HG03108 (cell line): ENCODE data around the gene IRS1.

Experiments
- ATAC-seq: cut with Tn5 transposase; IDR thresholded peaks from one replicate; pipeline ENCODE4 v1.9.1; 2021; ENCODE audit warnings: moderate library complexity; ENCODE audit not compliant: unreplicated experiment

The IRS1 gene

DNA sequence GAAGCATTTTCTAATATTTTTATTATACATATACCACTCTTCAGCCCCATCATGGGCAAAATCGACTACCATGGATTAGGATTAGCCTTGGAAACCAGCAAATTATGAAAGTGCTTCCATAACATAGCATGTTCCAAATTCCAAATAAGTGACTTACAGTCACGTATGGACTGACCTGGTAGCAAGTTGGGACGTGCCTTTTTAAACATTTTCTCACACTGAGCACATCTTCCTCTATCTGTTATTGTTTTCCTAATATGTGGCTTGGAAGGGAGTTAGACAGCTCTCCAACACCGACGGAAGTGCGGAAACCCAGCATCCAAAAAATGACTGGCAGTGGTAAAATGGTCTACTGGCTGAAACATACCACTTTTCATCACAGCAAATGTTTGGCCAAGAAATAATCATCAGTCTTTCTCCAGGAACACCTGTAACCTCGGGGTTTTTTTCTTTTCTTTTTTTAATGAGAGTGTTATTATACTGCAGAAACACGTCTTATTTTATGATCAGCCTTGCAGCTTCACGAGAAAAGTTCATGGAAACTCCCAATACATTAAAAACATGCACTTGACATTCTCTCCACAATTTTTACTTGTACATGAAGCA, 107.0 kb downstream of the IRS1 start:
- no peak for ATAC-seq

DNA sequence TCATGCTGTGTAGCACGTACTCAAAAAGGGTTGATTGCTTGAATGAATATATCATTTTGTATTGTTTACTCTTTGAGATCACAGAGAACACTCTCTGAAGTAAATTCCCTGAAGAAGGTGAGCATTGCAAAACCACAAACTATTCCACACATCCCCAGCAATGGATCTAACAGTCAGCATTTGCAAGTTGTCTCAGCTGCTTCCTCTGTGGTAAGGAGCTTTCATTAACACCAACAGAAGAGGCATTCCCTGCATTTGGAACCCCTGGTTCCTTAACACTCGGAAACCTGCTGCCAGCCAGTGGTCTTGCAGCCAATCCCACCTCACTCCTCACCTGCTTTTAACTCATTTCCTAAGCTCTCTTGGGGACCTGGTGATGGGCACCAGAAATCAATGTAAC, 108.4 kb downstream of the IRS1 start:
- no peak for ATAC-seq

DNA sequence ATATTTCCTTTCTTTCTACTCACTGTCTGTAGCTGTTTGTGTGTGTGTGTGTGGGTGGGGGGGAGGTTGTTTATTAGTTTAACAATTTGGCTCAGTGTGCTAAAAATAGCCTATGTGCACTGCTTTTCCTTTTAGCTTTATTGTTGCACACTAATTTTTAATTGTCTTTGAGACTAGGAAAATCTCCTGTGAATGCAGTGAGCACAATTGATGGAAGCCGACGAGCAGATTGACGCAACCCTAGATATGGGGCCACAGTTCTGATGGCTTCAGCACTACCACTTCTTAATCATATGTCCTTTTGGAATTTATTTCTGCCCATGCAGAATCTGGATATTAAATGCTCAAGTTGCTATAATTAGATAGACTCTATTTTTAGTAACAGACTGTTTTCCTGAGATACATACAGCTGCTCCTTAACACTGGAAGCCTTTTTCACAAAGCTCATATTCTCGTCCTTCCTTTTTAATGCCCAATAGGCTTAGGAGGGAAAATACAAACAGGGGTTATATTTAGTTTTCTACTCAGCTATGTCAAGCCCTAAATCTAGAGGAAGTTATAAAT, 109.1 kb downstream of the IRS1 start:
- no peak for ATAC-seq

DNA sequence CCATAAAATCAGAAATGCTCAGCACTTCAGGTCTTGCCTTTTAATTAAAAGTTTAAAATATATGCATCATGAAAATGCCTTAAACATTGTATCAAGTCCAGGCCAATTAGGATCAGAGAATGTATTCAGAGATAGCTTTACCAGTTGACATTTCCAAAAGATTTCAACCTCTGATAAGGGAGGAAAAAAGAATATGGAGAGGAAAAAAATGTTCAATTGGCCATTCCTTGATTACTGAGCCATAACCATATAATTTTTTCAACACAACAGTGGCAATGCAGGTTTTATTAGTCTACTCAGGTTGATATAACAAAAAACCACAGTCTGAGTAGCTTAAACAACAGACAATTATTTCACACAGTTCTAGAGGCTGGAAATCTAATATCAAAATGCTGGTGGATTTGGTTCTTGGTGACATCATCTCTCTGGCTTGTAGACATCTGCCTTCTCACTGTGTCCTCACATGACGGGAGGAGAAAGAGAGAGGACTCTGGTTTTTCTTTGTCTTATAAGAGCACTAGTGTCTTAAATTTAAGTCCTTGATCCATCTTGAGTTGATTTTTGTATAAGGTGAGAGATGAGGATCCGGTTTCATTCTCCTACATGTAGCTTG, 111.9 kb downstream of the IRS1 start:
- ATAC-seq, result no peak

DNA sequence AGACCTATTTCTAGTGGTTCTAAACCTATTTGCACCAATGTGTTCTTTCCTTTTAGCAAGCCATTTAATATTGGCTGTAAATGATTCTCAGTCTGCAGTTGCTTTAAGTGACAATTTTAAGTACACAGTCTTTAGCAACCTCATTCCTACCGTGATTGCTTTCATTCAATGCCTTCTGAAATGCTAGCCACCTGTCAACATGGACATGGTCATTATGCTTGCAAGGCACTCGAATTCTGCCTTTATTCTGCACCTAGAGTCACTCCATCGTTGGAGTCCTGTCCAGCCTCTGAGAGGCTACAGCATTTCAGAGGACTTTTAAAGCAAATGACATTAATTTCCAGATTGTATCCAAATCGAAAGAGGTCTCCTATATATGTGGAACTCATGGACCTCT, 115.1 kb downstream of the IRS1 start:
- no peak for ATAC-seq

DNA sequence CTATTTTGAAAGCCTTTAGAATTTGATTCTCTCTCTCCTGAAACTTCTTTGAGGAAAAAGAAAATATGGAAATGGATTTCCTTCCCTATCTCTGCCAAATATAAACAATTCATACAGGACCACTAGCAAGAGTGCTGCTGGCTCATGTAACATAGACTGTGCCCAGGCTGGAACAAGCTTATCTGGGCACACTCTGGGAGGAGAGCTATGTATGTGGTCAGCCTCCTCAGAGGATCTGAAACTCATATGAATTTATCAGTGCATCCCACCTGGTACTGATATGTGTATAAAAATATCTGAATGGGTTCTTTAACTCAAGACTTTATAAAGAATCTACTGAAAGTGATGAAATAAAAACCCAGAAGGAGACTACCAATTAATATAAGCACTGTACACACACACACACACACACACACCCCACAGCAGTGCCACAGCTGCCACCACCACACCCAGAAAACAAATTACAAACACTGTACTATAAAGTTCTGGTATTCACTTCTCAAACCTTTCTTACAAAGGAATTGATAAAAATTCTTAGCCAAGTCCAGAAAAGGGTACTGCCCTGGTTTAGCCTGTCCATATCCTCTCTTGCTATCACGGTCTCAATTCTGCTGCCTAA, 115.6 kb downstream of the IRS1 start:
- ATAC-seq, result no peak

DNA sequence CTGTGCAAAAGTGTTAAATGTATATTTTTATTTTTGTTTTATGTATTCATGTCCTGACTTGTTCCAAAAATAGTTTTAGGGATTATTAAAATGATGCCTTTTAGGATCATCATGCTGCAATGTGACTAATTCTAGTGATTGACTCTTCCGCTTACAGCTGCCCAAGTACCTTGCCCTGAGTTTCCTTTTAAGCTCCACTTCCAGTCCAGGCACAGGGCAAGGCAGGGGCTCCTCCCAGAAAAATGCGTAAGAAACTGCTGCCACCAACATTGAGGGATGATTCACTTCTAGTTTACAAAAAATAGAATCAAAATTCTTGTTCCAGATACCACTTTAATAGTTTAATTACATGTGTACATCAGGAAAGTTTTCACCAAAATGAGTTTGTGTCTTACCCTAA, 116.4 kb downstream of the IRS1 start:
- no peak for ATAC-seq
